Measurements from ENCODE around the gene FBXO22.
"Not testable (repeated sequence)": the region's sequence is repeated elsewhere in the genome, so short reads cannot be mapped to it uniquely, and the experiment has no call there.

The FBXO22 gene

GRCh38 chr15:75887178-75887577 lies 16.5 kb upstream of the FBXO22 start:
- no peak overlapping the region for H3K27ac ChIP-seq
- ChIA-PET POLR2A (ENCODE audit: low non-redundant PET) (no interaction called here), CTCF (interaction anchor here (0.6 kb wide), 2 partner anchors 26 to 201 kb away, joined by 4 read pairs; no protein-coding TSS in a partner anchor)
- DNase-seq (ENCODE audit: low spot score) = no peak
- TF ChIP-seq CTCF (conservative IDR thresholded peaks at IDR 0.05; ENCODE audit: low read depth) = no peak

- DNase-seq (ENCODE audit: low spot score) = peak; percentile 46
- no peak for TF ChIP-seq CTCF (conservative IDR thresholded peaks at IDR 0.05; ENCODE audit: low read depth)
- H3K27ac ChIP-seq = no peak overlapping the region
- ChIA-PET CTCF (no interaction called here), POLR2A (ENCODE audit: low non-redundant PET) (no interaction called here)
These were observed 11.8 kb upstream of the FBXO22 start for GRCh38 chr15:75891895-75892294.

GRCh38 chr15:75895731-75896130 lies 7.9 kb upstream of the FBXO22 start:
- POLR2A ChIA-PET (ENCODE audit: low non-redundant PET) = no interaction called here
- no peak overlapping the region for H3K27ac ChIP-seq
- TF ChIP-seq CTCF (conservative IDR thresholded peaks at IDR 0.05; ENCODE audit: low read depth) = no peak
- no peak for DNase-seq (ENCODE audit: low spot score)
- CTCF ChIA-PET = no interaction called here

- DNase-seq (ENCODE audit: low spot score) = no peak
- no peak for TF ChIP-seq CTCF (conservative IDR thresholded peaks at IDR 0.05; ENCODE audit: low read depth)
- H3K27ac ChIP-seq = no peak overlapping the region
- ChIA-PET CTCF (no interaction called here), POLR2A (ENCODE audit: low non-redundant PET) (no interaction called here)
These were observed 3.1 kb upstream of the FBXO22 start for GRCh38 chr15:75900577-75900976.

GRCh38 chr15:75902129-75902557 lies 1.5 kb upstream of the FBXO22 start:
- H3K27ac ChIP-seq = no peak overlapping the region
- POLR2A ChIA-PET (ENCODE audit: low non-redundant PET) = no interaction called here
- no peak for TF ChIP-seq CTCF (conservative IDR thresholded peaks at IDR 0.05; ENCODE audit: low read depth)
- DNase-seq (ENCODE audit: low spot score) = no peak
- CTCF ChIA-PET = no interaction called here

- peak overlapping the region; percentile 91 for H3K27ac ChIP-seq
- ChIA-PET CTCF (no interaction called here), POLR2A (ENCODE audit: low non-redundant PET) (interaction anchor here (0.6 kb wide), 1 partner anchor 229 kb away, joined by 5 read pairs; no protein-coding TSS in a partner anchor)
- TF ChIP-seq CTCF (conservative IDR thresholded peaks at IDR 0.05; ENCODE audit: low read depth) = no peak
- no peak for DNase-seq (ENCODE audit: low spot score)
These were observed 1.6 kb downstream of the FBXO22 start for GRCh38 chr15:75905231-75905630.

- H3K27ac ChIP-seq; DNase-seq (ENCODE audit: low spot score); CTCF ChIA-PET; POLR2A ChIA-PET (ENCODE audit: low non-redundant PET): not testable (repeated sequence)
These were observed 6.7 kb downstream of the FBXO22 start for GRCh38 chr15:75910355-75910754.

Measured in RWPE1 (cell line).